IMR-90 (cell line): ENCODE data around the gene SCYGR5. TPM values are rescaled to one million over a fixed set of nuclear protein-coding genes. Genes with fewer than 3 reads are reported as not detected.
"Not testable (repeated sequence)": the region's sequence is repeated elsewhere in the genome, so short reads cannot be mapped to it uniquely, and the experiment has no call there.

Source experiments
- ATAC-seq: fragments of 200-7000 bp; cut with Tn5 transposase; 2 replicates; pipeline ENCODE4 v1.9.1; 2020; ENCODE audit warnings: low read depth, mild to moderate bottlenecking, moderate library complexity
- BruUV-seq: library from RNA; stranded (reverse); fragments of 400-500 nt; replicated peaks from 2 replicates; lab custom pipeline; 2021; lab: Mats Ljungman, UMichigan
- CTCF ChIA-PET: fragments of 300-600 bp; formaldehyde crosslinking; extraction: SDS; loops from one replicate; lab custom pipeline; 2021; ENCODE audit warnings: antibody characterized with exemption; lab: Yijun Ruan, JAX
- POLR2A ChIA-PET: fragments of 300-600 bp; sonication (Branson Sonifier 250); formaldehyde crosslinking; loops from one replicate; lab custom pipeline; 2022; ENCODE audit warnings: antibody characterized with exemption; ENCODE audit not compliant: unreplicated experiment; lab: Charles Lee
- DNase-seq: peaks from one replicate; pipeline ENCODE4 v3.0.0; 2013
- H2AFZ ChIP-seq: replicated peaks from 2 replicates; pipeline ENCODE3; 2013; ENCODE audit warnings: low read length, mild to moderate bottlenecking; ENCODE audit not compliant: poor library complexity
- H2AK5ac ChIP-seq: 2 replicates; pipeline ENCODE4 v1.6.1; 2013; ENCODE audit warnings: low read depth, low read length, inconsistent platforms
- H2AK9ac ChIP-seq: replicated peaks from 2 replicates; pipeline ENCODE3; 2013; ENCODE audit warnings: mild to moderate bottlenecking, low read depth, low read length, moderate library complexity; ENCODE audit not compliant: poor library complexity
- H2BK120ac ChIP-seq: 2 replicates; pipeline ENCODE4 v1.6.1; 2013; ENCODE audit warnings: low read depth, low read length, inconsistent platforms
- H2BK15ac ChIP-seq: 3 replicates; pipeline ENCODE4 v1.6.1; 2013; ENCODE audit warnings: low read depth, low read length, inconsistent platforms
- H2BK20ac ChIP-seq: 2 replicates; pipeline ENCODE4 v1.6.1; 2013; ENCODE audit warnings: low read depth, mild to moderate bottlenecking, inconsistent platforms, low read length, moderate library complexity
- H2BK5ac ChIP-seq: 2 replicates; pipeline ENCODE4 v1.6.1; 2013; ENCODE audit warnings: mild to moderate bottlenecking, low read depth, low read length, inconsistent platforms; ENCODE audit not compliant: poor library complexity, severe bottlenecking
- H3K14ac ChIP-seq: replicated peaks from 2 replicates; pipeline ENCODE4 v1.6.1; 2013; ENCODE audit warnings: low read depth, low read length, inconsistent platforms
- H3K18ac ChIP-seq: 2 replicates; pipeline ENCODE4 v1.6.1; 2013; ENCODE audit warnings: low read depth, low read length, control low read depth
- H3K23ac ChIP-seq: 2 replicates; pipeline ENCODE4 v1.6.1; 2013; ENCODE audit warnings: low read depth, low read length, inconsistent platforms
- H3K27ac ChIP-seq: 2 replicates; pipeline ENCODE4 v1.5.1; 2013; ENCODE audit warnings: mild to moderate bottlenecking, control low read depth, low read length; ENCODE audit not compliant: insufficient read depth
- H3K27me3 ChIP-seq: 2 replicates; pipeline ENCODE4 v1.6.1; 2013; ENCODE audit warnings: low read length; ENCODE audit not compliant: control insufficient read depth, insufficient read depth
- H3K36me3 ChIP-seq: 2 replicates; pipeline ENCODE4 v1.6.1; 2013; ENCODE audit warnings: low read length, mixed read lengths; ENCODE audit not compliant: control insufficient read depth, insufficient read depth
- H3K4ac ChIP-seq: 2 replicates; pipeline ENCODE4 v1.6.1; 2013; ENCODE audit warnings: low read depth, low read length, inconsistent platforms
- H3K4me1 ChIP-seq: 2 replicates; pipeline ENCODE4 v1.6.1; 2013; ENCODE audit warnings: low read length, mixed read lengths; ENCODE audit not compliant: control insufficient read depth, insufficient read depth
- H3K4me2 ChIP-seq: 2 replicates; pipeline ENCODE4 v1.6.1; 2013; ENCODE audit warnings: low read depth, mild to moderate bottlenecking, control low read depth, low read length, moderate library complexity
- H3K4me3 ChIP-seq: 2 replicates; pipeline ENCODE4 v1.5.1; 2013; ENCODE audit warnings: low read depth, mild to moderate bottlenecking, control low read depth, low read length, moderate library complexity; ENCODE audit not compliant: insufficient read depth
- H3K56ac ChIP-seq: 2 replicates; pipeline ENCODE4 v1.6.1; 2013; ENCODE audit warnings: low read length, inconsistent platforms; ENCODE audit not compliant: insufficient read depth; ENCODE audit errors: extremely low read depth
- H3K79me1 ChIP-seq, 2 experiments: 2 replicates each; pipeline ENCODE4 v1.6.1; 2013; ENCODE audit warnings: low read length in 2 of 2, inconsistent platforms in 1 of 2, low read depth in 1 of 2
- H3K9ac ChIP-seq: 2 replicates; pipeline ENCODE4 v1.6.1; 2013; ENCODE audit warnings: low read depth, low read length, control low read depth
- H3K9me1 ChIP-seq: 2 replicates; pipeline ENCODE4 v1.6.1; 2013; ENCODE audit warnings: low read length, inconsistent platforms; ENCODE audit not compliant: insufficient read depth
- H3K9me3 ChIP-seq: 2 replicates; pipeline ENCODE4 v1.6.1; 2013; ENCODE audit warnings: low read length; ENCODE audit not compliant: control insufficient read depth, insufficient read depth
- H4K20me1 ChIP-seq: 2 replicates; pipeline ENCODE4 v1.6.1; 2013; ENCODE audit warnings: low read length, inconsistent platforms; ENCODE audit not compliant: insufficient read depth
- H4K5ac ChIP-seq: 2 replicates; pipeline ENCODE4 v1.6.1; 2013; ENCODE audit warnings: mild to moderate bottlenecking, low read depth, low read length, control low read depth
- H4K8ac ChIP-seq, 2 experiments: 2 replicates each; pipeline ENCODE4 v1.6.1; 2013; ENCODE audit warnings: low read depth in 2 of 2, low read length in 2 of 2, control low read depth in 1 of 2, inconsistent platforms in 1 of 2
- H4K91ac ChIP-seq: 2 replicates; pipeline ENCODE4 v1.6.1; 2013; ENCODE audit warnings: low read depth, low read length, inconsistent platforms; ENCODE audit not compliant: insufficient read depth
- WGBS, 2 experiments: methylation state at CpG; one replicate each; pipeline versions ENCODE4 v1.1.5 to v1.1.7; 2013; ENCODE audit warnings: missing lambda C conversion rate in 2 of 2; ENCODE audit not compliant: insufficient read length in 1 of 2; ENCODE audit errors: extremely low coverage in 2 of 2; 5-methylcytosine and 5-hydroxymethylcytosine counted together
- dilution Hi-C: fragments of 300-500 bp; cut with HindIII; formaldehyde crosslinking; loops from one replicate; pipeline ENCODE4 v1.14.3; 2018; ENCODE audit warnings: low sequenced_read_pairs; ENCODE audit not compliant: unreplicated experiment
- in situ Hi-C: fragments of 300-500 bp; cut with MboI; formaldehyde crosslinking; loops from 3 replicates; pipeline ENCODE4 v1.14.3; 2019; ENCODE audit warnings: low sequenced_read_pairs, inconsistent platforms, mixed read lengths
- intact Hi-C: fragments of 100-400 bp; cut with micrococcal nuclease; formaldehyde crosslinking; loops from 2 replicates; pipeline ENCODE4 v1.10.0; 2022
- polyA plus RNA-seq, 3 experiments: library from polyadenylated mRNA; depleted of rRNA; stranded (reverse); fragments of >200 nt; gene quantifications; 2 replicates each; pipeline ENCODE4 v1.2.3, GENCODE V29; 2012; ENCODE audit warnings: low replicate concordance in 1 of 3
- total RNA-seq: library from RNA; depleted of rRNA; stranded (reverse); fragments of >200 nt; gene quantifications from 2 replicates; pipeline ENCODE4 v1.2.3, GENCODE V29; 2012

SCYGR5 gene
- total and polyA plus RNA-seq, 2 of the 4 experiments (the other 2 are of a cell fraction): not detected

DNA sequence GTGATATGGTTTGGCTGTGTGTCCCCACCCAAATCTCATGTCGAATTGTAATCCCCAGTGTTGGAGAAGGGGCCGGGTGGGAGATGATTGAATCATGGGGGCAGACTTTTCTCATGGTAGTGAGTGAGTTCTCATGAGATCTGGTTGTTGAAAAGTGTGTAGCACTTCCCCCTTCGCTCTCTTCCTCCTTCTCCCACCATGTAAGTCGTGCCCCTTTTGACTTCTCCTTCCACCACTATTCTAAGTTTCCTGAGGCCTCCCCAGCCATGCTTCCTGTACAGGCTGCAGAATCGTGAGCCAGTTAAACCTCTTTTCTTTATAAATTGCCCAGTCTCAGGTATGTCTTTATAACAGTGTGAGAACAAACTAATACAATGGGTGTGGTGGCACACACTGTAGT is 7.0 kb downstream of the SCYGR5 start:
- H3K4me1 ChIP-seq, H3K9me1 ChIP-seq, DNase-seq, H2BK5ac ChIP-seq, H3K18ac ChIP-seq, H2BK15ac ChIP-seq, dilution Hi-C loops, H4K20me1 ChIP-seq, in situ Hi-C loops, H3K9me3 ChIP-seq, H2BK120ac ChIP-seq, H2AFZ ChIP-seq, H3K79me1 ChIP-seq, H2BK20ac ChIP-seq, intact Hi-C loops, H3K36me3 ChIP-seq, H4K5ac ChIP-seq, H2AK9ac ChIP-seq, H3K4me2 ChIP-seq, H3K14ac ChIP-seq, H3K27ac ChIP-seq, CTCF ChIA-PET, H4K91ac ChIP-seq, H4K8ac ChIP-seq, H2AK5ac ChIP-seq, ATAC-seq, POLR2A ChIA-PET, H3K4me3 ChIP-seq, H3K9ac ChIP-seq, H3K4ac ChIP-seq, H3K23ac ChIP-seq, BruUV-seq, H3K56ac ChIP-seq, H3K27me3 ChIP-seq: not testable (repeated sequence)
- WGBS, 2 experiments: no CpG with 5 or more reads among the region's 5 CpGs
